ENCODE data around the gene CDH4. TPM values are rescaled to one million over a fixed set of nuclear protein-coding genes. Genes with fewer than 3 reads are reported as not detected.

Gene CDH4
- total RNA-seq, 1 donor from 2014 or later = not detected

GRCh38 chr20:61656198-61656597 lies 404.1 kb downstream of the CDH4 start:
- ATAC-seq (no peak), DNase-seq (no peak)
- intact Hi-C loops (cut with micrococcal nuclease) = no loop called here

GRCh38 chr20:61657721-61658377 lies 405.8 kb downstream of the CDH4 start:
- no peak for ATAC-seq
- peak; percentile 12 for DNase-seq
- intact Hi-C loops (cut with micrococcal nuclease) = no loop called here

DNA sequence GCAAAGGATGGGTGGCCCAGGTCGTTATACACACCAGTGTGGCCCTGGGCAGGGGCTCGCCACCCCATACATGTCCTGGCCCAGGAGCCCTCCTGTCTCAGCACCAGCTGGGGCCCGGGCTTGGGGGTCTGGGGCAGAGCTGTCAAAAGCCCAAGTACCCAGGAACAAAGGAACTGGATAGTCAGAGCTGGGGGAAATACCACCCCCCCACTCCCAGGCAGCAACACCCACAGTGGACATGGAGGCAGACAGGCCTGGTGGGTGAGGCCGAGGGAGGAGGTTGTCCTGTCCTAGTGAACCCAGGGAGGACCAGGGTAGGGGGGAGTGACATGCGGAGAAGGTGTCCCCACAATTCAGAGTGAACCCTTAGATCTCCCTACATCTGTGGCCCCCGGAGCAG lies 406.5 kb downstream of the CDH4 start:
- intact Hi-C loops (cut with micrococcal nuclease) = no loop called here
- peak; percentile 17 for DNase-seq
- no peak for ATAC-seq

GRCh38 chr20:61659246-61659993 lies 407.4 kb downstream of the CDH4 start:
- intact Hi-C loops (cut with micrococcal nuclease) = no loop called here
- ATAC-seq (peak; percentile 66), DNase-seq (peak; percentile 6)

GRCh38 chr20:61659994-61660346 lies 407.9 kb downstream of the CDH4 start:
- intact Hi-C loops (cut with micrococcal nuclease) = no loop called here
- peak; percentile 28 for DNase-seq
- ATAC-seq = no peak

GRCh38 chr20:61660559-61660958 lies 408.5 kb downstream of the CDH4 start:
- intact Hi-C loops (cut with micrococcal nuclease) = no loop called here
- ATAC-seq (no peak), DNase-seq (peak; percentile 10)

DNA sequence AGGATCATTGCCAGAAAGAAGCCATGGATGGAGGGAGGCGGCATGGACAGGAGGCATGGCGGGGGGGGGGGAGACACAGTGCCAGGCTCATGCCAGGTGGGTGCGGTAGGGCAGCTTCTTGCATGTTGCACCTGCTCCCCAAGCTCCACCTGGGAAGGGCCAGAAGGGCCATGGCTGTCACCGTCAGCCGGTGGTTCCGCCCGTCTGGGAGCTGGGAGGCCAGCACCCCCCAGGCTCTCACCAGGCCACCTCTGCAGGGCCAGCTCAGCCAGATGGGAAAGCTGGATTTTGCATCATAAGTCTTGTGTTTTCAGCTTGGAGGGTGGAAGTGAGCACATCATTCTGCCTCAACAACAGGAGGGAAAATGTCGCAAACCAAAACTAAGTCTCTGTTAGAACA lies 409.0 kb downstream of the CDH4 start:
- intact Hi-C loops (cut with micrococcal nuclease) = no loop called here
- ATAC-seq (no peak), DNase-seq (no peak)

DNA sequence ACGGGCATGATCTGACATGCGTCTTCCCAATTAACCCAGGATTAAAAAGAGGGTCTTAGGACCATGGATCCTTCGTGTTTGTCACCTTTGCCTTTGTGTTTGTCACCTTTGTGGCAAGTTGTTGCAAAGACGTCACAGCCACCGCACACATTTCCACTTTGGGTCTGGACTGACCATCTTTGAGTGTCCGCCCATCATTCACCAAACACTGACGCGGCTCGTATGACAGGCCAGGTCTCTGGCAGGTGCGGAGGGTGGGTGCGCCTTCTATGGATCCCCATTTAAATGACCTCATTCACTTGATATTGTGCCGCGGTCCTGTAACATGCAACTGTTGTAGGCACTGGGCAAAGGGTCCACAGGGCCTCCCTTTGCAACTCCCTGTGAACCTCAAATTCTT lies 409.5 kb downstream of the CDH4 start:
- intact Hi-C loops (cut with micrococcal nuclease) = no loop called here
- peak; percentile 7 for DNase-seq
- ATAC-seq = no peak

- intact Hi-C loops (cut with micrococcal nuclease) = no loop called here
- ATAC-seq = no peak
- DNase-seq = peak; percentile 28
Measured at GRCh38 chr20:61662226-61662967, 410.3 kb downstream of the CDH4 start.

DNA sequence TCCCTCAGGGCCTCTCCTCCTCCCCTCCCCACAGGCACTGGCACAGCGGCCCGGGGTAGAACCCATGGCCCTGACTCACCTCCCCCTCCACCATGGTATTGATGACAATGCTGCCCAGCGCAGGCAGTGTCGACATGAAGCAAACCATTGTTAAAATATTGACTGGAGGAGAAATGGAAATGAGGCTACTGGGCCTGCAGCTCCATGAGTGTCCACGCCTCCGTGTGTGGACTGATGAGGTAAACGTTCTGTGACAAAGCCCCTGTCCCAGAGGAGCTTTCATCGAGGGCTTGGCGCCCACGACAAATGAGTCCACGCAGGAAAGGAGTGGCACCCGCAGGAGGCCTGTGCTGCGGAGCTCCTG lies 410.9 kb downstream of the CDH4 start:
- ATAC-seq (no peak), DNase-seq (peak; percentile 18)
- intact Hi-C loops (cut with micrococcal nuclease) = no loop called here

DNA sequence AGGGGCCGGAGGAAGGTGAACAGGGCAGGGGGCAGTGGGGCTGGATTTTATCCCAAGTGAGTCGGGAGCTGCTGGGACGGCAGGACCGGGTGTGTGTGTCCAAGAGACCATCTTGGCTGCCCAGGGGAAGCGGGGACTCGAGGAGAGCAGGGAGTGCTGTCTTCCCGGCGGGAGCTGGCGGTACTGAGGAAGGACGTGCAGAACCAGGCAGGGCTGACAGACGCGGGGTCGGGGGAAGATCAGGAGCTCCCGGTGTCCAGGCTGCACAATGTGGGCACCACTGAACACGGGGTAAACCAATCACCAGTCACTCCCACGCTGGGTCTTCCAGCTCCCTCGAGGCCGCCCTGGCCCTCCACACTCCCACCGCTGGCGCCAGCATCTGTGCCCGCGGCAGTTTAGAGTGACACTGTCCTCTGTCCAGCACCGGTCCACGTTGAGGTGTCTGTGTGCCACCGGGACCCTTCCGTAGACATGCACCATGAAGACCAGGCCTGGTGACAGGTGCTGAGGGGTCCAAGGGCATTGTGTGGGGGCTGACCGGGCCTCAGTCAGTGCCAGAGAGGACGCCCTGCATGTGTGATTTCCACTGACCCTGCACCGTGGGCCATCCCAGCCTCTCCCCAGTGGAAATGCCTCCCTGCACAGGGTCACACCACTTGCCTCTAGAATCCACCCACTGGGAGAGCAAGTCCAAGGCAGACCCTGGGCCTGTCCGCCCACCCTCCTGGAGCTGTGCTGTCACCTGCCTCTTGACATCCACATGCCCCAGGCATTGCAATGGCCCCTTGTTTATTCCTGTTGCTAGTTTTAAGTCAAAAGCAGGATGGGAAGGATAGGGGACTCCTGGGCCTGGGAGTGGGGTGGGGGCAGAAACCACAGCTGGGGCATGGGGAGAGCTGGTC lies 411.7 kb downstream of the CDH4 start:
- intact Hi-C loops (cut with micrococcal nuclease) = no loop called here
- ATAC-seq (no peak), DNase-seq (peak; percentile 18)

- ATAC-seq (no peak), DNase-seq (peak; percentile 26)
- intact Hi-C loops (cut with micrococcal nuclease) = no loop called here
Measured at GRCh38 chr20:61664556-61665320, 412.7 kb downstream of the CDH4 start.

- ATAC-seq = no peak
- intact Hi-C loops (cut with micrococcal nuclease) = no loop called here
- peak; percentile 8 for DNase-seq
Measured at GRCh38 chr20:61665528-61666470, 413.7 kb downstream of the CDH4 start.

DNA sequence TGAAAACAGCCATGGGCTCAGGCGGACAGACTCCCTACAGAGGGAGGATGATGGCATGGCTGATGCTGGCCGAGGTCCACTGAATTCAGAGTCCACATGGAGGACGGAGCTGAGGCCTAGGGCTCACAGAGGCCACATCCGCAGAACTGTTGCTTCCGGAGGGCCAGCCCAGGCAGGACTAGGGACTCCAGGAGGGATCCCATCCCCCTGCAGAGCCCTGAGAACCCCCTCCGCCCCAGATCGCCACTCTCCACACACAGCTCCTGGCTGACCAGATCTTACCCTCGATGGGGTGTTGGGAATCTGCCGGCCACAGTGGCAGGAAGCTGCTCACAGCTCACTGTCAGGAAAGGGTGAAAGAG lies 414.4 kb downstream of the CDH4 start:
- intact Hi-C loops (cut with micrococcal nuclease) = no loop called here
- DNase-seq (peak; percentile 14), ATAC-seq (no peak)

GRCh38 chr20:61667056-61667792 lies 415.2 kb downstream of the CDH4 start:
- intact Hi-C loops (cut with micrococcal nuclease) = no loop called here
- DNase-seq (no peak), ATAC-seq (no peak)

DNA sequence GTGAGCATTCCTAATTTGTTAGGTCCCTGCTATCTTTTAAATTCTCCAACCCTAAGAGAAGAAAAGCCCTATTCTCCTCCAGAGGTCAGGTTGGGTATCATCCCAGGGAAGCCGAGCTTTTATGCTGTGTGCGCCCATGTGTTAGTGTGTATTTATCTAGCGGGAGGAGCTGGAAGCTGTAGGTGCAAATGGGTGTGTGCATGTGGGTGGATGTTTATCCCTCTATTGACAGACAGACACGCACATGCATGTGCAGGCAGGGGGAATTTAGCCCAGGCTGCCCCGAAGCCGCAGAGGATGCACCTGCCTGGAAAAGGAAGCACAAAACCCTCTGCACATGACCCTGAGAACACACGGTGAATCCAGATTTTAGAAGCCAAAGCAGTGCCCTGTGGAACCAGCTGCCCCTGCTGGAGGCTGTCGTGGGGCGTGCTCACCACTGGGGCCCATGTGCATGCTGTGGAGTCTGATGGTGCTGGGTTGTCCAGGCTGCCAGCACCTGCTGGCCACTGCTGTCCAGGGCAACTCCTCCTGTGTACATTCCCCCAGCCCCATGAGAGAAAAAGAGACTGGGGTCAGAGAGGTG lies 416.1 kb downstream of the CDH4 start:
- no peak for ATAC-seq
- intact Hi-C loops (cut with micrococcal nuclease) = no loop called here
- peak; percentile 8 for DNase-seq

All from left ventricle myocardium superior (tissue), 1 donor.